Activated T-cell treated with anti-CD3 and anti-CD28 coated beads, Interleukin-2, amount 50 U/mL, for 4 hours (primary cell): ENCODE results near the gene ACTN2. TPM values are rescaled to one million over a fixed set of nuclear protein-coding genes. Genes with fewer than 3 reads are reported as not detected.
"Not testable (repeated sequence)": the region's sequence is repeated elsewhere in the genome, so short reads cannot be mapped to it uniquely, and the experiment has no call there.

Experiments used
- ATAC-seq, 2 donors: fragments of 200-7000 bp; cut with Tn5 transposase; one replicate each; pipeline ENCODE4 v1.10.0; 2021
- DNase-seq: peaks from one replicate; pipeline ENCODE4 v3.0.0-alpha.2; 2020
- H3K27me3 Mint-ChIP-seq: one replicate; pipeline ENCODE4 v1.8.0; 2021; ENCODE audit warnings: low read depth, mixed read lengths
- H3K36me3 Mint-ChIP-seq: one replicate; pipeline ENCODE4 v1.8.0; 2022; ENCODE audit warnings: mixed read lengths; ENCODE audit not compliant: insufficient read depth
- H3K4me1 Mint-ChIP-seq: one replicate; pipeline ENCODE4 v1.8.0; 2021; ENCODE audit warnings: low read depth, mixed read lengths
- H3K4me3 Mint-ChIP-seq: one replicate; pipeline ENCODE4 v1.8.0; 2021; ENCODE audit warnings: mild to moderate bottlenecking, moderate library complexity, mixed read lengths
- H3K9me3 Mint-ChIP-seq: one replicate; pipeline ENCODE4 v1.8.0; 2021; ENCODE audit warnings: mixed read lengths
- total RNA-seq, 3 donors: library from RNA; stranded (reverse); gene quantifications; one replicate each; pipeline ENCODE4 v1.2.1, GENCODE V29; 2021

The ACTN2 gene
- total RNA-seq: under 1 TPM; 0.24 to 0.63 (median 0.34) TPM

- peak within 1 kb of the TSS; percentile 49 for H3K4me3 Mint-ChIP-seq
- peaks cover 44% of the 10 kb centered on the region for H3K27me3 Mint-ChIP-seq
- H3K36me3 Mint-ChIP-seq: no peaks in the 10 kb centered on the region
- ATAC-seq (peak; percentile 81 to 82), DNase-seq (peak; percentile 31)
- peaks cover 14% of the 10 kb centered on the region for H3K4me1 Mint-ChIP-seq
- peaks cover 5% of the 10 kb centered on the region for H3K9me3 Mint-ChIP-seq
Observed at GRCh38 chr1:236685917-236686814, at the start of gene ACTN2. ACTN2 (plus strand) TSS chr1:236686499; CDS start chr1:236686674, 175 bp downstream.

- H3K4me1 Mint-ChIP-seq: no peaks in the 10 kb centered on the region
- no peak for ATAC-seq
- peaks cover 19% of the 10 kb centered on the region for H3K27me3 Mint-ChIP-seq
- H3K36me3 Mint-ChIP-seq: no peaks in the 10 kb centered on the region
- no peak for DNase-seq
- no peaks in the 10 kb centered on the region for H3K9me3 Mint-ChIP-seq
- no peak overlapping the region for H3K4me3 Mint-ChIP-seq
Observed at GRCh38 chr1:236638945-236639344, 47.4 kb upstream of the ACTN2 start.

GRCh38 chr1:236639686-236640085 lies 46.6 kb upstream of the ACTN2 start:
- ATAC-seq: no peak
- DNase-seq: no peak
- no peak overlapping the region for H3K4me3 Mint-ChIP-seq
- H3K27me3 Mint-ChIP-seq: peaks cover 14% of the 10 kb centered on the region
- H3K4me1 Mint-ChIP-seq: no peaks in the 10 kb centered on the region
- no peaks in the 10 kb centered on the region for H3K36me3 Mint-ChIP-seq
- H3K9me3 Mint-ChIP-seq: no peaks in the 10 kb centered on the region

- no peak for ATAC-seq
- H3K9me3 Mint-ChIP-seq: no peaks in the 10 kb centered on the region
- no peaks in the 10 kb centered on the region for H3K27me3 Mint-ChIP-seq
- no peak overlapping the region for H3K4me3 Mint-ChIP-seq
- DNase-seq: no peak
- H3K4me1 Mint-ChIP-seq: no peaks in the 10 kb centered on the region
- H3K36me3 Mint-ChIP-seq: no peaks in the 10 kb centered on the region
Observed at GRCh38 chr1:236642763-236643162, 43.5 kb upstream of the ACTN2 start.

- no peak overlapping the region for H3K4me3 Mint-ChIP-seq
- H3K4me1 Mint-ChIP-seq: no peaks in the 10 kb centered on the region
- ATAC-seq (no peak), DNase-seq (no peak)
- peaks cover 4% of the 10 kb centered on the region for H3K27me3 Mint-ChIP-seq
- H3K36me3 Mint-ChIP-seq: no peaks in the 10 kb centered on the region
- H3K9me3 Mint-ChIP-seq: no peaks in the 10 kb centered on the region
Observed at GRCh38 chr1:236645016-236645680, 41.2 kb upstream of the ACTN2 start.

GRCh38 chr1:236654511-236654910 lies 31.8 kb upstream of the ACTN2 start:
- Mint-ChIP-seq H3K4me1 (no peaks in the 10 kb centered on the region), H3K4me3 (no peak overlapping the region), H3K27me3 (peaks cover 16% of the 10 kb centered on the region), H3K36me3 (no peaks in the 10 kb centered on the region), H3K9me3 (no peaks in the 10 kb centered on the region)
- DNase-seq (no peak), ATAC-seq (no peak)

- Mint-ChIP-seq H3K4me1 (no peaks in the 10 kb centered on the region), H3K27me3 (peaks cover 16% of the 10 kb centered on the region), H3K9me3 (no peaks in the 10 kb centered on the region), H3K4me3 (no peak overlapping the region), H3K36me3 (no peaks in the 10 kb centered on the region)
- no peak for DNase-seq
- no peak for ATAC-seq
Observed at GRCh38 chr1:236654957-236655356, 31.3 kb upstream of the ACTN2 start.

- Mint-ChIP-seq H3K36me3 (no peaks in the 10 kb centered on the region), H3K27me3 (peaks cover 13% of the 10 kb centered on the region), H3K4me1 (no peaks in the 10 kb centered on the region), H3K4me3 (no peak overlapping the region), H3K9me3 (no peaks in the 10 kb centered on the region)
- ATAC-seq: no peak
- DNase-seq: no peak
Observed at GRCh38 chr1:236657398-236657797, 28.9 kb upstream of the ACTN2 start.

GRCh38 chr1:236659792-236660587 lies 26.3 kb upstream of the ACTN2 start:
- Mint-ChIP-seq H3K36me3 (no peaks in the 10 kb centered on the region), H3K4me3 (no peak overlapping the region), H3K9me3 (no peaks in the 10 kb centered on the region), H3K27me3 (peaks cover 5% of the 10 kb centered on the region), H3K4me1 (peaks cover 4% of the 10 kb centered on the region)
- no peak for ATAC-seq
- no peak for DNase-seq

- no peak for ATAC-seq
- Mint-ChIP-seq H3K27me3 (peaks cover 6% of the 10 kb centered on the region), H3K4me1 (peaks cover 4% of the 10 kb centered on the region), H3K9me3 (peaks cover 3% of the 10 kb centered on the region), H3K36me3 (no peaks in the 10 kb centered on the region), H3K4me3 (no peak overlapping the region)
- no peak for DNase-seq
Observed at GRCh38 chr1:236663934-236664333, 22.4 kb upstream of the ACTN2 start.

GRCh38 chr1:236668909-236669308 lies 17.4 kb upstream of the ACTN2 start:
- ATAC-seq, H3K9me3 Mint-ChIP-seq, H3K4me3 Mint-ChIP-seq, H3K36me3 Mint-ChIP-seq, DNase-seq, H3K4me1 Mint-ChIP-seq: not testable (repeated sequence)
- H3K27me3 Mint-ChIP-seq: peaks cover 28% of the 10 kb centered on the region

- Mint-ChIP-seq H3K27me3 (peaks cover 30% of the 10 kb centered on the region), H3K9me3 (peaks cover 3% of the 10 kb centered on the region), H3K4me1 (no peaks in the 10 kb centered on the region), H3K36me3 (no peaks in the 10 kb centered on the region), H3K4me3 (no peak overlapping the region)
- ATAC-seq (no peak), DNase-seq (no peak)
Observed at GRCh38 chr1:236670060-236670459, 16.2 kb upstream of the ACTN2 start.

GRCh38 chr1:236673289-236673919 lies 12.9 kb upstream of the ACTN2 start:
- no peak for DNase-seq
- H3K9me3 Mint-ChIP-seq: no peaks in the 10 kb centered on the region
- no peak for ATAC-seq
- H3K4me3 Mint-ChIP-seq: no peak overlapping the region
- no peaks in the 10 kb centered on the region for H3K4me1 Mint-ChIP-seq
- peaks cover 26% of the 10 kb centered on the region for H3K27me3 Mint-ChIP-seq
- H3K36me3 Mint-ChIP-seq: no peaks in the 10 kb centered on the region

- DNase-seq (no peak), ATAC-seq (no peak)
- Mint-ChIP-seq H3K36me3 (no peaks in the 10 kb centered on the region), H3K4me3 (no peak overlapping the region), H3K4me1 (no peaks in the 10 kb centered on the region), H3K27me3 (peaks cover 8% of the 10 kb centered on the region), H3K9me3 (no peaks in the 10 kb centered on the region)
Observed at GRCh38 chr1:236677641-236678235, 8.6 kb upstream of the ACTN2 start.
